KBM-7 (cell line): ENCODE data around the gene AKR1C2.
A peak's percentile ranks its signal among the peaks of the same experiment; 100 is the strongest.
"Not testable (repeated sequence)": the region's sequence is repeated elsewhere in the genome, so short reads cannot be mapped to it uniquely, and the experiment has no call there.

Source experiments
- DNase-seq: peaks from one replicate; pipeline ENCODE4 v3.0.0-alpha.2; 2015
- in situ Hi-C: fragments of 300-500 bp; cut with MboI; formaldehyde crosslinking; loops from 2 replicates; pipeline ENCODE4 v1.14.3; 2020; ENCODE audit warnings: low sequenced_read_pairs, low pct_unique_long_range_greater_than_20kb, mixed read lengths

Gene AKR1C2

GRCh38 chr10:5003127-5004029, at the start of gene AKR1C2:
TSS of gene AKR1C2 (minus strand) at chr10:5003857. CDS start at chr10:5003835, 22 bp downstream.
- in situ Hi-C loops, DNase-seq: not testable (repeated sequence)

- DNase-seq, in situ Hi-C loops: not testable (repeated sequence)
Observed at GRCh38 chr10:5052951-5053500, 49.4 kb upstream of the AKR1C2 start.

- DNase-seq: no peak
- in situ Hi-C loops: no loop called here
Observed at GRCh38 chr10:5047912-5048628, 44.4 kb upstream of the AKR1C2 start.

GRCh38 chr10:5047055-5047454, 43.4 kb upstream of the AKR1C2 start:
- in situ Hi-C loops: not testable (repeated sequence)

GRCh38 chr10:5046410-5046809, 42.8 kb upstream of the AKR1C2 start:
- in situ Hi-C loops: no loop called here
- no peak for DNase-seq

More at GRCh38 chr10:5047055-5047454, 43.4 kb upstream of the AKR1C2 start:
- DNase-seq: not testable (repeated sequence)

GRCh38 chr10:5045095-5045494, 41.4 kb upstream of the AKR1C2 start:
- DNase-seq: no peak
- in situ Hi-C loops: no loop called here

GRCh38 chr10:5043716-5044115, 40.1 kb upstream of the AKR1C2 start:
- DNase-seq: no peak
- in situ Hi-C loops: no loop called here

- in situ Hi-C loops: no loop called here
- DNase-seq: no peak
Observed at GRCh38 chr10:5042922-5043321, 39.3 kb upstream of the AKR1C2 start.

GRCh38 chr10:5041471-5042023, 37.9 kb upstream of the AKR1C2 start:
- no peak for DNase-seq
- in situ Hi-C loops: no loop called here

- in situ Hi-C loops: no loop called here
- peak; percentile 55 for DNase-seq
Observed at GRCh38 chr10:5040781-5041470, 37.3 kb upstream of the AKR1C2 start.

- in situ Hi-C loops: no loop called here
- DNase-seq: no peak
Observed at GRCh38 chr10:5040010-5040673, 36.5 kb upstream of the AKR1C2 start.

GRCh38 chr10:5038733-5039132, 35.1 kb upstream of the AKR1C2 start:
- no peak for DNase-seq
- in situ Hi-C loops: no loop called here

- in situ Hi-C loops: no loop called here
- no peak for DNase-seq
Observed at GRCh38 chr10:5038101-5038500, 34.4 kb upstream of the AKR1C2 start.

- no peak for DNase-seq
- in situ Hi-C loops: no loop called here
Observed at GRCh38 chr10:5036511-5036910, 32.9 kb upstream of the AKR1C2 start.

- in situ Hi-C loops: no loop called here
- DNase-seq: no peak
Observed at GRCh38 chr10:5035356-5035755, 31.7 kb upstream of the AKR1C2 start.

GRCh38 chr10:5034588-5034987, 30.9 kb upstream of the AKR1C2 start:
- DNase-seq: no peak
- in situ Hi-C loops: no loop called here

- no peak for DNase-seq
Observed at GRCh38 chr10:5033061-5033778, 29.6 kb upstream of the AKR1C2 start.

GRCh38 chr10:5032444-5032843, 28.8 kb upstream of the AKR1C2 start:
- in situ Hi-C loops, DNase-seq: not testable (repeated sequence)

More at GRCh38 chr10:5033061-5033778, 29.6 kb upstream of the AKR1C2 start:
- in situ Hi-C loops: no loop called here
